DND-41 (cell line): ENCODE data around the gene OGDHL.

Experiments
- ATAC-seq: fragments of 200-7000 bp; cut with Tn5 transposase; 3 replicates; pipeline ENCODE4 v1.9.1; 2021; ENCODE audit warnings: low read depth; ENCODE audit not compliant: insufficient read depth
- DNase-seq: peaks from one replicate; pipeline ENCODE4 v3.0.0-alpha.2; 2020
- H2AFZ ChIP-seq: 2 replicates; pipeline ENCODE4 v1.6.0; 2012; ENCODE audit warnings: low read depth, low read length
- H3K27ac ChIP-seq: 2 replicates; pipeline ENCODE4 v1.5.1; 2012; ENCODE audit warnings: low read length, inconsistent platforms
- H3K27me3 ChIP-seq: fragments of 200-600 bp; sonication (generic); 2 replicates; pipeline ENCODE4 v1.6.0; 2012; ENCODE audit warnings: low read length, mild to moderate bottlenecking, inconsistent platforms; ENCODE audit not compliant: insufficient read depth, poor library complexity
- H3K36me3 ChIP-seq: 2 replicates; pipeline ENCODE4 v1.5.1; 2012; ENCODE audit warnings: low read length, inconsistent platforms; ENCODE audit not compliant: insufficient read depth
- H3K4me1 ChIP-seq: 2 replicates; pipeline ENCODE4 v1.5.1; 2012; ENCODE audit warnings: mild to moderate bottlenecking, low read length; ENCODE audit not compliant: insufficient read depth
- H3K4me2 ChIP-seq: 2 replicates; pipeline ENCODE4 v1.6.0; 2012; ENCODE audit warnings: mild to moderate bottlenecking, moderate library complexity, low read length, inconsistent platforms; ENCODE audit not compliant: insufficient read depth
- H3K4me3 ChIP-seq, 2 experiments: fragments of 200-600 bp in 1 of 2; shearing (Covaris generic) in 1 of 2; 2 replicates each; pipeline ENCODE4 v1.5.1; 2012 to 2016; ENCODE audit warnings: inconsistent platforms in 2 of 2, low read length in 2 of 2, mild to moderate bottlenecking in 2 of 2, low read depth in 1 of 2, moderate library complexity in 1 of 2
- H3K79me2 ChIP-seq: 2 replicates; pipeline ENCODE4 v1.6.0; 2012; ENCODE audit warnings: low read length, inconsistent platforms; ENCODE audit not compliant: insufficient read depth
- H3K9ac ChIP-seq: 2 replicates; pipeline ENCODE4 v1.6.0; 2012; ENCODE audit warnings: low read depth, mild to moderate bottlenecking, inconsistent platforms, low read length, moderate library complexity
- H3K9me3 ChIP-seq: 2 replicates; pipeline ENCODE4 v1.5.1; 2012; ENCODE audit warnings: low read length, moderate library complexity, mild to moderate bottlenecking, inconsistent platforms; ENCODE audit not compliant: insufficient read depth, severe bottlenecking
- H4K20me1 ChIP-seq: 2 replicates; pipeline ENCODE4 v1.6.0; 2012; ENCODE audit warnings: low read length; ENCODE audit not compliant: insufficient read depth
- CTCF ChIP-seq: IDR thresholded peaks from 2 replicates; pipeline ENCODE4 v1.5.1; 2012; ENCODE audit warnings: borderline replicate concordance, low read length, moderate library complexity, mild to moderate bottlenecking; ENCODE audit not compliant: poor library complexity, severe bottlenecking; ENCODE audit errors: extremely low read depth
- EZH2 ChIP-seq: IDR thresholded peaks from 3 replicates; pipeline ENCODE4 v1.6.1; 2012; ENCODE audit warnings: borderline replicate concordance, low read depth, mild to moderate bottlenecking, moderate library complexity, low read length, inconsistent platforms; ENCODE audit not compliant: severe bottlenecking

OGDHL gene

GRCh38 chr10:49759787-49760551, 2.2 kb downstream of the OGDHL start:
- DNase-seq (no peak), ATAC-seq (no peak)
- Histone ChIP-seq H3K4me1 (peaks cover 10% of the 10 kb centered on the region), H3K27me3 (no peaks in the 10 kb centered on the region), H3K9ac (no peak overlapping the region), H3K27ac (no peak overlapping the region), H3K9me3 (no peaks in the 10 kb centered on the region), H2AFZ (no peak overlapping the region), H4K20me1 (no peaks in the 10 kb centered on the region; the same call in 1 of the 2 replicates), H3K4me2 (no peak overlapping the region), H3K79me2 (no peaks in the 10 kb centered on the region), H3K4me3 (no peak overlapping the region), H3K36me3 (no peaks in the 10 kb centered on the region)
- no peak for TF ChIP-seq EZH2
- no peak for TF ChIP-seq CTCF

GRCh38 chr10:49758249-49758930, 3.7 kb downstream of the OGDHL start:
- TF ChIP-seq EZH2 = no peak
- no peak for TF ChIP-seq CTCF

GRCh38 chr10:49756641-49757040, 5.5 kb downstream of the OGDHL start:
- Histone ChIP-seq H3K27ac (no peak overlapping the region), H3K36me3 (no peaks in the 10 kb centered on the region)

More at GRCh38 chr10:49758249-49758930, 3.7 kb downstream of the OGDHL start:
- H3K27me3 ChIP-seq = no peaks in the 10 kb centered on the region
- H3K27ac ChIP-seq = no peak overlapping the region
- no peak overlapping the region for H3K9ac ChIP-seq
- H3K79me2 ChIP-seq = no peaks in the 10 kb centered on the region
- no peaks in the 10 kb centered on the region for H3K9me3 ChIP-seq
- no peak overlapping the region for H2AFZ ChIP-seq
- peaks cover 10% of the 10 kb centered on the region for H3K4me1 ChIP-seq
- no peaks in the 10 kb centered on the region; the same call in 1 of the 2 replicates for H4K20me1 ChIP-seq
- no peak overlapping the region for H3K4me3 ChIP-seq
- no peak for ATAC-seq
- H3K36me3 ChIP-seq = no peaks in the 10 kb centered on the region
- no peak overlapping the region for H3K4me2 ChIP-seq
- DNase-seq = no peak

More at GRCh38 chr10:49756641-49757040, 5.5 kb downstream of the OGDHL start:
- no peak overlapping the region for H3K9ac ChIP-seq
- no peaks in the 10 kb centered on the region for H3K9me3 ChIP-seq
- DNase-seq = no peak
- no peaks in the 10 kb centered on the region; the same call in 1 of the 2 replicates for H4K20me1 ChIP-seq
- H3K27me3 ChIP-seq = no peaks in the 10 kb centered on the region
- H3K79me2 ChIP-seq = no peaks in the 10 kb centered on the region
- TF ChIP-seq CTCF (no peak), EZH2 (no peak)
- H3K4me1 ChIP-seq = peaks cover 3% of the 10 kb centered on the region
- ATAC-seq = no peak
- H3K4me3 ChIP-seq = no peak overlapping the region
- H2AFZ ChIP-seq = no peak overlapping the region
- H3K4me2 ChIP-seq = no peak overlapping the region
